GM08714 (cell line): ENCODE results near the gene RCBTB1.
"Not testable (repeated sequence)": the region's sequence is repeated elsewhere in the genome, so short reads cannot be mapped to it uniquely, and the experiment has no call there.

ENCODE experiments used
- H3K4me3 ChIP-seq: fragments of 200-500 bp; sonication (Bioruptor generic); 2 replicates; pipeline ENCODE4 v1.5.1; 2014; ENCODE audit warnings: mild to moderate bottlenecking, low read length, inconsistent platforms
- ZNF274 ChIP-seq: IDR thresholded peaks from 2 replicates; pipeline ENCODE4 v1.6.1; 2012; ENCODE audit warnings: mild to moderate bottlenecking, low read depth, low read length

RCBTB1 gene

GRCh38 chr13:49587311-49587847, 2.0 kb upstream of the RCBTB1 start:
- H3K4me3 ChIP-seq: no peak overlapping the region
- TF ChIP-seq ZNF274: no peak

DNA sequence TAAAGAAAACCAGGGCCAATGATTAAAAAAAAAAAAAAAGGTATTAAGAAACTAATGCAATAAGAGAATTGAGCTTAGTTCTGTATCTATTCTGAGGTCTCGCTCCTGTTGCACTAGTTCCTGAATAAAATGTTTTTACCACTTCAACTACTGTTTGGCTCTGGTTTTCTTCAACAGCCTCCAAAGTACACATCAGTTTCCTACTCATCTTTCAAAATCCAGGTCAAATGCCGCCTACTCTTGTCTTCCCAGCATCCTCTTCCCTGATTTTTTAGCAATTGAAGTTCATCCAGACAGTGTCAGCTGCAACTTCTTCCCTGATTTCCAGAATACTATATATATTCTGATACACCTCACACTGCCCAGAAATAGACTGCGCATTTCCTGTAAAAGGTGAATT, 1.4 kb upstream of the RCBTB1 start:
- no peak for TF ChIP-seq ZNF274
- no peak overlapping the region for H3K4me3 ChIP-seq

GRCh38 chr13:49584771-49585182, 581 bp downstream of the RCBTB1 start:
- H3K4me3 ChIP-seq: peak overlapping the region; percentile 85
- no peak for TF ChIP-seq ZNF274

- no peak overlapping the region for H3K4me3 ChIP-seq
- no peak for TF ChIP-seq ZNF274
Measured at GRCh38 chr13:49580980-49581680, 4.2 kb downstream of the RCBTB1 start.

- no peak for TF ChIP-seq ZNF274
- H3K4me3 ChIP-seq: no peak overlapping the region
Measured at GRCh38 chr13:49579501-49579900, 5.9 kb downstream of the RCBTB1 start.

DNA sequence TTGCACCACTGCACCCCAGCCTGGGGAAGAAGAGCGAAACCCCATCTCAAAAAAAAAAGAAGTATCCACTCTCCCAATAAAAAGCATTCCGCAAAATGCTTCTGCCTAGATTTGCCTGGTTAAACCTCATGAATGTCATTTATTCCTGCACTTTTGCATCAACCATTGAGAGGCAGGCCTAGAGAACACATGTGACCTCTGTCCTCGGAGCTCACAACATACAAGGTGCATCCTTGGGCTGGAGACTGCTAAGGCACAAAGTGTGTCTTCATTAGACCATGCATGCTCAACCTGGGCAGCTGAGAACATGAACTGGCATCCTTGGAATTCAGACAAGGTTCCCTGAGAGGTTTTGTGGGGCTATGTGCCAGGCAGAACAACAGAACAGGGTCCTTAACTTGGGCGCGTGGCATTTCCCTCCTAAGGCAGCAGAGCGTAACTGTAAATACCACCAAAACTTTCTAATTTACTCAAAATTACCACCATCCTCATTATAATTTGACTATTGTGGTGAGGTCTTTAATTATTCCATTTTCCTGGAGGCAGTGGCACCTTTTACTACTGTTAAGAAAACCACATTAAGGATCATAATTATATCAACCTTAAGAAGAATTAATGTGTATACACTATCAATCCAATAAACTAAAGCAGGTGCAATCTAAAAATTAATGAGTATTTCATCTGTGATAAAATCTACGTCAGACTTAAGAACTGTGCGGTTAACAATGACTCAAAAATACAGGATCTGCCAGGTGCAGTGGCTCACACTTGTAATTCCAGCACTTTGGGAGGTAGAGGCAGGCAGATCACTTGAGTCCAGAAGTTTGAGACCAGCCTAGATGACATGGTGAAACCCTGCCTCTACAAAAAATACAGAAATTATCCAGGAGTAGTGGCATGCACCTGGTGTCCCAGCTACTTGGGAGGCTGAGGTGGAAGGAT, 13.8 kb downstream of the RCBTB1 start:
- no peak overlapping the region for H3K4me3 ChIP-seq
- no peak for TF ChIP-seq ZNF274

DNA sequence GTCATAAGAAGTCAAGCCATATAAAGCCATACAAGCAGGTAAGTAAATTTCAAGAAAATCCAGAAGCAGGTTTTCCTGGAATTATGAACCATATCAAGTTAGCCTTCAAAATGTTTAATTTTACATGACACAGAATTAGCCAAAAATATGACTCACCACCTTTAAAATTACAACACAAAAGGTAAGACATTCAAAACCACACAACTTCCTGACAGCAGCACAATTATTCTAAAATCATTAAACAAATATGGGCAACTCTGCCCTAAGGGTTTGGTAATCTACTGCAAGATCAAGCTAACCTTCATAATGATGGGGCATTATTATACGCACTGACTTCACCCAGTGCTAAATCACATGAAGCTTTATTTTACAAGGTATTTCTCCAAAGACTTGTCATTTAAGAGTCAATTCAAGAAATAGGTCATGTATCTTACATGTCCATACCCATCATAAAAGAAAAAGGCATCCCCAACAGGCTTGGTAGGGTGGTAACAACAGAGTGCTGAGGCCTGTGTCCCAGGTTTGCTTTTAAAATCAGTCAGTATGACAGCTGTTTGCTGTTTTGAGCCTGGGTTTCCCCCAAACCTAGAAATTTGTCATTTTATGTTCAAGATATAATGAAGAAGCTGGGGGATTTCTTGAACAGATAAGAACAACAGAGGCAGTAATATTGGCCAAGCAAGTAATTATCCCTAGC, 15.2 kb downstream of the RCBTB1 start:
- H3K4me3 ChIP-seq: no peak overlapping the region
- no peak for TF ChIP-seq ZNF274

DNA sequence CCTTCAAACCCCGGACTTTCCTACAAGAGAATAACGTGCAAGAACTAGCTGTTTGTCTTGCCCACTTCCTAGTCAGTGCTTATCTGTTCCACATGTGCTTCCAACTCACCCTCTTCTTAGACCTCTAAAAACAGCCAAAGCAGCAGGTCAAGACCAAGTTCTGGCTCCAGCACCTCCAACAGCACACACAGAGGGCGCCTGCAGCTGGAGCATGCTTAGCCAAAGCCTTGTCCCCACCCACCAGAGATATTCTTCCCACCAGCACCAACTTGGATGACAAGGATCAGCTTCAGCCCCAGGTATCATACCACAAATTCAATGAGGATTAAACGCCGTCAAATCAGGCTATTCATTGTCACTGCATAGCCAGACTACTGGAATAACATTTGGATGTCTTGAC, 17.9 kb downstream of the RCBTB1 start:
- H3K4me3 ChIP-seq: no peak overlapping the region
- no peak for TF ChIP-seq ZNF274

DNA sequence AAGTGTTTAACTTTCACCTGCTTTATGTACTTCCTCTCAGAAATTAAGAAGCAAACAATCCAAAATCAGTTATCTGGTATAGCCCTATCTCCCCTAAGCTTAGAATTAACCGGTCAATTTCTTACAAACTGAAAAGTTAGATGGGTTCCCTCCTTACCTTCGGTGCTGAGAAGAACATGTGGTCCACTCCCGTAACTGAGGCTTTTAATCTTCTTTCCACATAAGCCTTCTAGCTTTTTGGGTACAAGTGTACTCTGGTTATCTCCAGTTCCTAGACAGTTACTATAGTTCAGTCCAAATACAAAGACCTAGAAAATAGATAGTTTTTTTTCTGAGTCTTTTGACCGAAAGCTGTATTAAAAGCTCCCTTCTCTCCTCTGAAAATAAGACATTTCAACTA, 18.9 kb downstream of the RCBTB1 start:
- no peak overlapping the region for H3K4me3 ChIP-seq
- no peak for TF ChIP-seq ZNF274

DNA sequence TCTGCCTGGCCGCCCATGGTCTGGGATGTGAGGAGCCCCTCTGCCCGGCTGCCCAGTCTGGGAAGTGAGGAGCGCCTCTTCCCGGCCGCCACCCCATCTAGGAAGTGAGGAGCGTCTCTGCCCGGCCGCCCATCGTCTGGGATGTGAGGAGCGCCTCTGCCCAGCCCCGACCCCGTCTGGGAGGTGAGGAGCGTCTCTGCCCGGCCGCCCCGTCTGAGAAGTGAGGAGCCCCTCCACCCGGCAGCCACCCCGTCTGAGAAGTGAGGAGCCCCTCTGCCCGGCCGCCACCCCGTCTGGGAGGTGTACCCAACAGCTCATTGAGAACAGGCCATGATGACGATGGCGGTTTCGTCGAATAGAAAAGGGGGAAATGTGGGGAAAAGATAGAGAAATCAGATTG, 19.9 kb downstream of the RCBTB1 start:
- H3K4me3 ChIP-seq: not testable (repeated sequence)

DNA sequence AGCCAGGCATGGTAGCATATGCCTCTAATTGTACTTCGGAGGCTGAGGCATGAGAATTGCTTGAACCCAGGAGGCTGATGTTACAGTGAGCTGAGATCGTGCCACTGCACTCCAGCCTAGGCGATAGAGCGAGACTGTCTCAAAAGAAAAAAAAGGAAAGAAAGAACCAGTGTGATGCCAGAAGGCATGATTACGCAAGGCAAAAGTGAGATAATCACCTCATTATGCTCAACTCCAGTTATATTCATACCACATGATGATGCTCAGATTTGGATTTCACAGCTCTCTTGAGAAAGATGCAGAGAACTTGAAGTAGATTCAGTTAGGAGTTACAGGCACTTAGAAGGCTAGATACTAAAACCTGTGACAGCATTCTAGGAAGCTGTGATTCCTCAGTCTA, 21.8 kb downstream of the RCBTB1 start:
- no peak for TF ChIP-seq ZNF274
- H3K4me3 ChIP-seq: no peak overlapping the region

DNA sequence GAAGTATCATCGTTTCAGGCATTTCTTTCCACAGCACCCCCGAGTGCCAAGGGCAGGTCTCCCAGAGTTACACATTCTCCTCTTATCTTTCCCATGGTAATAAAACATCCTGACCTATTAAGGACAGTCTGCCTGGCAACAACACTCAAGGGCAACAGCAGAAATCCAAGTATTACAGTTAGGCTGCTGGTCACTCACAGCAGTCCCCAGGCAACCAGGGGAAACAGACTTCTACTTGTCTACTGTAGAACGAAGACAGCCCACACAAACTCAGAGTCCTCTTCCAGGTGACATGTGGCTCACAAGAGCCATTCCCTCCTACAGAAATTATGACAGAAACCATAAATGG, 24.3 kb downstream of the RCBTB1 start:
- TF ChIP-seq ZNF274: no peak
- H3K4me3 ChIP-seq: no peak overlapping the region

DNA sequence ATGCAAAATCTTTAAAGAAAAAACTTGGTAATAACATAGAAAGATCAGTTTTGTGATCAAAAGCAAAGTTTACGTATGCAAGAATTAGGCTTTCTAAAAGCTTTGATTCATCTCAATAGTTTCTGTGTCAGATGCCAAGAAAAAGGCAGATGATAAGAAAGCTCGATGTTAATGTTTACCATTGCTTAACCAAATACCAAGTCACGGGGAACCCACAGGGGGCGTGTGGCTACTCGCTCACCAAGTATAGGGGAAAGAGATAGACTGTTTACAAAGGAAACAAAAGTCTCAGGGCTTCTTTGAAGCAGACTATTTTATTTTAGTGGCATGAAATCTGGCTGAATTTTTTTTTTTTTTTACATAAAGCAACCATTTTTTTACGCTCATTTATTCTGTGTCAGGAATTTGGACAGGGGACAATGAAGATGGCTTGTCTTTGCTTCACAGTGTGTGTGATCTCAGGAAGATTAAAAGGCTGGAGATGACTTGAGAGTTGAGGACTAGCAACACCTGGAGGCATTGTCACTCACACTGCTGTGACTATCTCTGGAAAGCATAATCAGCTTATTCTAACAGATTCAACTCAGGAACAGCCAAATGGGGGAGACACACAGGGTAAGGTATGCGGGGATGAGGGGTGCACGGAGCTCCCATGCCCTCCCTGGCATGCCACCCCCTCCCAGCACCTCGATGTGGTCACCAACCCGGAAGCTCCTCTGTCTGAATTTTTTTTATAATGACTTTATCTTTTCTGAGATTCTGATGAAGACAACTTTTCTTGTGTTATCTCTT, 24.9 kb downstream of the RCBTB1 start:
- H3K4me3 ChIP-seq: no peak overlapping the region
- no peak for TF ChIP-seq ZNF274

DNA sequence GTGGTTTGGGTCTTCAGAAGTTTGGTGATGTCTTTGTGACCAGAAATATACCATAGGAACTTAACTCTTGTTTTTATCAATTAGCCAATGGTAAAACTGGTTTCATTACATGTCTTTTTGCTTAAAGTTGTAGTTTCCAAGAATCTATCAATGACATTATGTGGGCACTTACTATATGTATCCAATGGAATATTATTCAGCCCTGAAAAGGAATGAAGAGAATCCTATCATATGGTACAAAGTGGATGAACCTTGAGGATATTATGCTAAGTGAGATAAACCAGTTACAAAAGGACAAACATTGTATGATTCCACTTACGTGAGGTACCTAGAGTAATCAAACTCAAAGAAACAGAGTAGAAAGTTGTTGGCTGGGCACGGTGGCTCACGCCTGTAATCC, 26.4 kb downstream of the RCBTB1 start:
- H3K4me3 ChIP-seq: no peak overlapping the region
- no peak for TF ChIP-seq ZNF274
